CD4-positive, alpha-beta T cell treated with Interleukin-15 for 1 hour (primary cell): ENCODE measurements around the gene ANKRD13A.
"Not testable (repeated sequence)": the region's sequence is repeated elsewhere in the genome, so short reads cannot be mapped to it uniquely, and the experiment has no call there.

Source experiments
- DNase-seq: peaks from one replicate; pipeline ENCODE4 v3.0.0-alpha.2; 2020

ANKRD13A gene

GRCh38 chr12:110049666-110050065 is 50.4 kb downstream of the ANKRD13A start:
- not testable (repeated sequence) for DNase-seq

GRCh38 chr12:110050927-110051326 is 51.7 kb downstream of the ANKRD13A start:
- no peak for DNase-seq

- DNase-seq, result not testable (repeated sequence)
Measured at GRCh38 chr12:110055375-110056352, 56.4 kb downstream of the ANKRD13A start.

GRCh38 chr12:110056643-110057042 is 57.4 kb downstream of the ANKRD13A start:
- not testable (repeated sequence) for DNase-seq

GRCh38 chr12:110058875-110059615 is 59.8 kb downstream of the ANKRD13A start:
- no peak for DNase-seq

- no peak for DNase-seq
Measured at GRCh38 chr12:110059651-110060000, 60.4 kb downstream of the ANKRD13A start.

- no peak for DNase-seq
Measured at GRCh38 chr12:110062241-110062640, 63.0 kb downstream of the ANKRD13A start.

- DNase-seq, result no peak
Measured at GRCh38 chr12:110065540-110065939, 66.3 kb downstream of the ANKRD13A start.

GRCh38 chr12:110067531-110067930 is 68.3 kb downstream of the ANKRD13A start:
- DNase-seq, result no peak

GRCh38 chr12:110068115-110068514 is 68.9 kb downstream of the ANKRD13A start:
- DNase-seq, result not testable (repeated sequence)

- DNase-seq, result no peak
Measured at GRCh38 chr12:110068654-110069053, 69.4 kb downstream of the ANKRD13A start.

- no peak for DNase-seq
Measured at GRCh38 chr12:110071504-110071903, 72.3 kb downstream of the ANKRD13A start.

GRCh38 chr12:110071967-110072366 is 72.7 kb downstream of the ANKRD13A start:
- DNase-seq, result no peak

GRCh38 chr12:110072636-110073035 is 73.4 kb downstream of the ANKRD13A start:
- DNase-seq, result not testable (repeated sequence)

GRCh38 chr12:110073049-110073831 is 74.0 kb downstream of the ANKRD13A start:
- no peak for DNase-seq

GRCh38 chr12:110074089-110074488 is 74.9 kb downstream of the ANKRD13A start:
- no peak for DNase-seq

GRCh38 chr12:110075880-110076279 is 76.7 kb downstream of the ANKRD13A start:
- no peak for DNase-seq

- no peak for DNase-seq
Measured at GRCh38 chr12:110077800-110078199, 78.6 kb downstream of the ANKRD13A start.

- DNase-seq, result peak; percentile 85
Measured at GRCh38 chr12:110079477-110080400, 80.5 kb downstream of the ANKRD13A start.

- no peak for DNase-seq
Measured at GRCh38 chr12:110080410-110080809, 81.2 kb downstream of the ANKRD13A start.

- no peak for DNase-seq
Measured at GRCh38 chr12:110084314-110085015, 85.2 kb downstream of the ANKRD13A start.
